Measurements from ENCODE around the gene ZNF740.
A peak's percentile ranks its signal among the peaks of the same experiment; 100 is the strongest.

DNA sequence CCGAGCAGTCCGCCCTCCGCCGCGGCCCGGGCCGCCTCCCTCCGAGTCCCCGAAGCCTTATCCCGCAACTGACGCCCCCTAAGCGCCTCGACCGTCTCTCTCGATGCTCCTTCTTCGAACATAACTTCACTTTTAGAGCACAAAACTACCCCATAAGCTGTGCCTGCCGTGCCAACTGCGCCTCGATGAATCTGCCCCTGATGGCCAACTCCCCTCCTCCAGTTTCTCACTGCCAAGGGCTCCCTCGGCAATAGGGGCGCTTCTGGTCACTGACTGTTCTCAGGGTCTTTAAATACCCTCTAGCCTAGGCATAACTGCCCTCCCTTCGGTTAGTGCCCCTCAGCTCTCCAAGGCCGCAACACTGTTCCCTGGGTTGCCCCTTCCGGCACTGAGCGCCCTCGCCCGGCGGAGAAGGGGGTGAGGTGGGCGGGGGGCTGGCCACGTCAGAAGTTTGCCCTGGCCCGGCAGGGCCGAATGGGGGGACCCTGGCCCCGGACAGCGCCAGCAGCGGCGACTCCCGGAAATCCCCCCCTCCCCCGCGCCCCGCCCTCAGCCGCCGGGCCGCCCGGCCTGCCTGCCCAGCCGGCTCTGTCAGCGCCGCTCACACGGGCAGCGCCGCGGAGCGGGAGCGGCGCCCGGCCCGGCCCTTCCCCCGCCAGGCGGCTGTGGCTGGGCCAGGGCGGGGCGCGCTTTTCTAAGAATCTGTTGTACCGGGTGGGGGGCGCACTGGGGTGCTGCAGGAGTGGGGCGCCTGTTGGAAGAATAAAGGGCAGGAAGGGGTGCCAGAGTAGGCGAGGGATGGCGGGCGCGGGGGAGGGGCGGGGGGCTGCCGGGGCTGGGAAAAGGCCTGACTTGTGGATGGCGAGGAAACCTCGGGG is 40.9 kb downstream of the ZNF740 start:
- TF ChIP-seq, protein P1, sequence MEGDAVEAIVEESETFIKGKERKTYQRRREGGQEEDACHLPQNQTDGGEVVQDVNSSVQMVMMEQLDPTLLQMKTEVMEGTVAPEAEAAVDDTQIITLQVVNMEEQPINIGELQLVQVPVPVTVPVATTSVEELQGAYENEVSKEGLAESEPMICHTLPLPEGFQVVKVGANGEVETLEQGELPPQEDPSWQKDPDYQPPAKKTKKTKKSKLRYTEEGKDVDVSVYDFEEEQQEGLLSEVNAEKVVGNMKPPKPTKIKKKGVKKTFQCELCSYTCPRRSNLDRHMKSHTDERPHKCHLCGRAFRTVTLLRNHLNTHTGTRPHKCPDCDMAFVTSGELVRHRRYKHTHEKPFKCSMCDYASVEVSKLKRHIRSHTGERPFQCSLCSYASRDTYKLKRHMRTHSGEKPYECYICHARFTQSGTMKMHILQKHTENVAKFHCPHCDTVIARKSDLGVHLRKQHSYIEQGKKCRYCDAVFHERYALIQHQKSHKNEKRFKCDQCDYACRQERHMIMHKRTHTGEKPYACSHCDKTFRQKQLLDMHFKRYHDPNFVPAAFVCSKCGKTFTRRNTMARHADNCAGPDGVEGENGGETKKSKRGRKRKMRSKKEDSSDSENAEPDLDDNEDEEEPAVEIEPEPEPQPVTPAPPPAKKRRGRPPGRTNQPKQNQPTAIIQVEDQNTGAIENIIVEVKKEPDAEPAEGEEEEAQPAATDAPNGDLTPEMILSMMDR (conservative IDR thresholded peaks at IDR 0.05; ENCODE audit: low read length): peak; percentile 54
- TF ChIP-seq EZH2phosphoT487 (IDR thresholded peaks at IDR 0.05; ENCODE audit: borderline replicate concordance): no peak
